Measurements from ENCODE around the gene TMEM186.

DNA sequence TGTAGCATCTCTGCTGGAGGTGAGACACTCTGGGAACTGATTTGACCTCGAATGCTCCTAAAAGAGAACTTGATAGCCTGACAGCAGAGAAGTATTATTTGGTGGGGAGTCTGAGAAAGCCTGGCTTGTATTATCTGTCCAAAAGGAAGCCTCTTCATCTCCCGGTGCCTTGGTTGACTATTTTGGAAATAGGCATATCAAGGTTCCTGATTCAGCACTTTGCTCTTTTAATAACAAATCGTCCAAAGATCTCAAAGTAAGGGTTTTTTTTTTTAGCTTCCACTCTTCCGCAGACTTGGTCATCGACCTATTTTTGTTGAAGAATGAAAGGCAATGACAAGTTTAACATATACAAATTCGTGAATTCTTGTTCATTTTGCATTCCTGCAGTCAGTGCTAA, 14.8 kb downstream of the TMEM186 start:
- TF ChIP-seq POLR2AphosphoS5 (IDR thresholded peaks at IDR 0.05; ENCODE audit: low read depth, low read length), result no peak
- TF ChIP-seq, protein P1, sequence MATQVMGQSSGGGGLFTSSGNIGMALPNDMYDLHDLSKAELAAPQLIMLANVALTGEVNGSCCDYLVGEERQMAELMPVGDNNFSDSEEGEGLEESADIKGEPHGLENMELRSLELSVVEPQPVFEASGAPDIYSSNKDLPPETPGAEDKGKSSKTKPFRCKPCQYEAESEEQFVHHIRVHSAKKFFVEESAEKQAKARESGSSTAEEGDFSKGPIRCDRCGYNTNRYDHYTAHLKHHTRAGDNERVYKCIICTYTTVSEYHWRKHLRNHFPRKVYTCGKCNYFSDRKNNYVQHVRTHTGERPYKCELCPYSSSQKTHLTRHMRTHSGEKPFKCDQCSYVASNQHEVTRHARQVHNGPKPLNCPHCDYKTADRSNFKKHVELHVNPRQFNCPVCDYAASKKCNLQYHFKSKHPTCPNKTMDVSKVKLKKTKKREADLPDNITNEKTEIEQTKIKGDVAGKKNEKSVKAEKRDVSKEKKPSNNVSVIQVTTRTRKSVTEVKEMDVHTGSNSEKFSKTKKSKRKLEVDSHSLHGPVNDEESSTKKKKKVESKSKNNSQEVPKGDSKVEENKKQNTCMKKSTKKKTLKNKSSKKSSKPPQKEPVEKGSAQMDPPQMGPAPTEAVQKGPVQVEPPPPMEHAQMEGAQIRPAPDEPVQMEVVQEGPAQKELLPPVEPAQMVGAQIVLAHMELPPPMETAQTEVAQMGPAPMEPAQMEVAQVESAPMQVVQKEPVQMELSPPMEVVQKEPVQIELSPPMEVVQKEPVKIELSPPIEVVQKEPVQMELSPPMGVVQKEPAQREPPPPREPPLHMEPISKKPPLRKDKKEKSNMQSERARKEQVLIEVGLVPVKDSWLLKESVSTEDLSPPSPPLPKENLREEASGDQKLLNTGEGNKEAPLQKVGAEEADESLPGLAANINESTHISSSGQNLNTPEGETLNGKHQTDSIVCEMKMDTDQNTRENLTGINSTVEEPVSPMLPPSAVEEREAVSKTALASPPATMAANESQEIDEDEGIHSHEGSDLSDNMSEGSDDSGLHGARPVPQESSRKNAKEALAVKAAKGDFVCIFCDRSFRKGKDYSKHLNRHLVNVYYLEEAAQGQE (IDR thresholded peaks at IDR 0.05; ENCODE audit: insufficient read depth in 1 of 2, low read depth in 2 of 2, low read length in 2 of 2), result no peak
